Large intestine (tissue), 3 donors: Measurements from ENCODE around the gene CNRIP1. TPM values are rescaled to one million over a fixed set of nuclear protein-coding genes. Genes with fewer than 3 reads are reported as not detected.

ENCODE experiments used
- DNase-seq, 2 donors: peaks; one replicate each; pipeline versions ENCODE4 v3.0.0 to v3.0.0-alpha.2; 2013
- H3K27ac ChIP-seq: one replicate; pipeline ENCODE4 v1.5.1; 2013; ENCODE audit warnings: low read length
- H3K27me3 ChIP-seq: 2 replicates; pipeline ENCODE4 v1.6.1; 2013; ENCODE audit warnings: low read length; ENCODE audit not compliant: control insufficient read depth, insufficient read depth
- H3K36me3 ChIP-seq: 2 replicates; pipeline ENCODE4 v1.6.1; 2013; ENCODE audit warnings: low read length; ENCODE audit not compliant: control insufficient read depth, insufficient read depth
- H3K4me1 ChIP-seq: one replicate; pipeline ENCODE4 v1.6.1; 2013; ENCODE audit warnings: low read length; ENCODE audit not compliant: control insufficient read depth, insufficient read depth
- H3K4me3 ChIP-seq: one replicate; pipeline ENCODE4 v1.5.1; 2013; ENCODE audit warnings: low read length
- H3K9me3 ChIP-seq: one replicate; pipeline ENCODE4 v1.6.1; 2013; ENCODE audit warnings: mild to moderate bottlenecking, low read depth, low read length, moderate library complexity; ENCODE audit not compliant: control insufficient read depth
- WGBS: methylation state at CpG from one replicate; pipeline ENCODE4 v1.1.5; 2013; ENCODE audit warnings: low lambda C conversion rate; ENCODE audit not compliant: insufficient coverage; 5-methylcytosine and 5-hydroxymethylcytosine counted together
- polyA plus RNA-seq: library from polyadenylated mRNA; unstranded; fragments of 120-200 nt; gene quantifications from one replicate; pipeline ENCODE4 v1.2.1, GENCODE V29; 2013

CNRIP1 gene
- polyA plus RNA-seq, 1 donor = 18.6 TPM

GRCh38 chr2:68293755-68294154, 26.0 kb downstream of the CNRIP1 start:
- Histone ChIP-seq H3K27me3 (no peaks in the 10 kb centered on the region), H3K4me1 (no peaks in the 10 kb centered on the region), H3K4me3 (no peak overlapping the region), H3K9me3 (no peaks in the 10 kb centered on the region), H3K36me3 (no peaks in the 10 kb centered on the region), H3K27ac (no peak overlapping the region)
- DNase-seq = no peak
- no CpG with 5 or more reads among the region's 6 CpGs for WGBS

- no peaks in the 10 kb centered on the region for H3K36me3 ChIP-seq
- 90% methylated on average over 3 of the region's 4 CpGs for WGBS
- no peak overlapping the region for H3K4me3 ChIP-seq
- H3K9me3 ChIP-seq = no peaks in the 10 kb centered on the region
- no peaks in the 10 kb centered on the region for H3K4me1 ChIP-seq
- DNase-seq = no peak
- no peak overlapping the region for H3K27ac ChIP-seq
- peaks cover 2% of the 10 kb centered on the region for H3K27me3 ChIP-seq
These were observed 26.7 kb downstream of the CNRIP1 start for GRCh38 chr2:68293024-68293423.

GRCh38 chr2:68292108-68292710, 27.5 kb downstream of the CNRIP1 start:
- no peaks in the 10 kb centered on the region for H3K36me3 ChIP-seq
- H3K9me3 ChIP-seq = no peaks in the 10 kb centered on the region
- peaks cover 4% of the 10 kb centered on the region for H3K27me3 ChIP-seq
- no peak for DNase-seq
- no peaks in the 10 kb centered on the region for H3K4me1 ChIP-seq
- 14% methylated on average over 2 of the region's 3 CpGs for WGBS
- H3K27ac ChIP-seq = no peak overlapping the region
- no peak overlapping the region for H3K4me3 ChIP-seq

GRCh38 chr2:68291314-68291713, 28.4 kb downstream of the CNRIP1 start:
- 100% methylated on average over 1 of the region's 6 CpGs for WGBS
- H3K9me3 ChIP-seq = no peaks in the 10 kb centered on the region
- no peaks in the 10 kb centered on the region for H3K36me3 ChIP-seq
- no peak overlapping the region for H3K27ac ChIP-seq
- no peak for DNase-seq
- H3K27me3 ChIP-seq = peaks cover 7% of the 10 kb centered on the region
- no peaks in the 10 kb centered on the region for H3K4me1 ChIP-seq
- H3K4me3 ChIP-seq = no peak overlapping the region

- DNase-seq = no peak
- Histone ChIP-seq H3K27ac (no peak overlapping the region), H3K36me3 (no peaks in the 10 kb centered on the region), H3K27me3 (peaks cover 7% of the 10 kb centered on the region), H3K9me3 (no peaks in the 10 kb centered on the region), H3K4me3 (no peak overlapping the region), H3K4me1 (no peaks in the 10 kb centered on the region)
- WGBS = no CpG with 5 or more reads among the region's 5 CpGs
These were observed 28.8 kb downstream of the CNRIP1 start for GRCh38 chr2:68290901-68291300.

- 60% methylated on average over 3 of the region's 10 CpGs for WGBS
- no peaks in the 10 kb centered on the region for H3K9me3 ChIP-seq
- peaks cover 7% of the 10 kb centered on the region for H3K27me3 ChIP-seq
- H3K27ac ChIP-seq = no peak overlapping the region
- H3K4me3 ChIP-seq = no peak overlapping the region
- H3K4me1 ChIP-seq = no peaks in the 10 kb centered on the region
- DNase-seq = peak in 1 of 2 donors; percentile 17
- no peaks in the 10 kb centered on the region for H3K36me3 ChIP-seq
These were observed 31.9 kb downstream of the CNRIP1 start for GRCh38 chr2:68287580-68288441.

- Histone ChIP-seq H3K27ac (no peak overlapping the region), H3K27me3 (peaks cover 9% of the 10 kb centered on the region), H3K4me1 (no peaks in the 10 kb centered on the region), H3K4me3 (no peak overlapping the region), H3K36me3 (no peaks in the 10 kb centered on the region), H3K9me3 (no peaks in the 10 kb centered on the region)
- DNase-seq = no peak
- WGBS = no CpG with 5 or more reads among the region's 3 CpGs
These were observed 34.9 kb downstream of the CNRIP1 start for GRCh38 chr2:68284896-68285295.

- WGBS = no CpG with 5 or more reads among the region's 1 CpG
- DNase-seq = no peak
- no peaks in the 10 kb centered on the region for H3K9me3 ChIP-seq
- H3K4me1 ChIP-seq = no peaks in the 10 kb centered on the region
- H3K36me3 ChIP-seq = no peaks in the 10 kb centered on the region
- H3K27ac ChIP-seq = no peak overlapping the region
- no peak overlapping the region for H3K4me3 ChIP-seq
- peaks cover 9% of the 10 kb centered on the region for H3K27me3 ChIP-seq
These were observed 36.3 kb downstream of the CNRIP1 start for GRCh38 chr2:68283419-68283812.

GRCh38 chr2:68282811-68283418, 36.8 kb downstream of the CNRIP1 start:
- peak; percentile 8 to 10 for DNase-seq
- Histone ChIP-seq H3K36me3 (no peaks in the 10 kb centered on the region), H3K27me3 (peaks cover 8% of the 10 kb centered on the region), H3K27ac (no peak overlapping the region), H3K4me3 (no peak overlapping the region), H3K4me1 (no peaks in the 10 kb centered on the region), H3K9me3 (no peaks in the 10 kb centered on the region)
- WGBS = 100% methylated on average over 1 of the region's 5 CpGs

- 67% methylated on average over 1 of the region's 1 CpG for WGBS
- Histone ChIP-seq H3K27ac (no peak overlapping the region), H3K4me3 (no peak overlapping the region), H3K36me3 (no peaks in the 10 kb centered on the region), H3K9me3 (no peaks in the 10 kb centered on the region), H3K4me1 (no peaks in the 10 kb centered on the region), H3K27me3 (peaks cover 2% of the 10 kb centered on the region)
- no peak for DNase-seq
These were observed 39.0 kb downstream of the CNRIP1 start for GRCh38 chr2:68280796-68281195.
